Kidney epithelial cell (primary cell): ENCODE results near the gene MYLIP. TPM values are rescaled to one million over a fixed set of nuclear protein-coding genes. Genes with fewer than 3 reads are reported as not detected.

Experiments used
- DNase-seq: peaks from one replicate; pipeline ENCODE4 v3.0.0-alpha.2; 2010; ENCODE audit warnings: low read depth
- H3K27me3 ChIP-seq: 2 replicates; pipeline ENCODE4 v1.6.0; 2011; ENCODE audit warnings: low read length; ENCODE audit not compliant: control insufficient read depth, insufficient read depth
- H3K36me3 ChIP-seq: 2 replicates; pipeline ENCODE4 v1.5.1; 2011; ENCODE audit warnings: low read length; ENCODE audit not compliant: control insufficient read depth, insufficient read depth
- H3K4me3 ChIP-seq: 2 replicates; pipeline ENCODE4 v1.5.1; 2011; ENCODE audit warnings: low read depth, mild to moderate bottlenecking, control low read depth, low read length
- CTCF ChIP-seq: IDR thresholded peaks from 2 replicates; pipeline ENCODE4 v1.5.1; 2011; ENCODE audit warnings: mild to moderate bottlenecking, moderate library complexity, low read length, control low read depth, inconsistent platforms; ENCODE audit not compliant: insufficient read depth, poor library complexity, severe bottlenecking
- total RNA-seq: library from RNA; depleted of rRNA; stranded (reverse); fragments of >200 nt; gene quantifications from 2 replicates; pipeline ENCODE4 v1.2.3, GENCODE V29; 2015

The MYLIP gene
- total RNA-seq: 3.1 and 5.2 TPM in 2 replicates

DNA sequence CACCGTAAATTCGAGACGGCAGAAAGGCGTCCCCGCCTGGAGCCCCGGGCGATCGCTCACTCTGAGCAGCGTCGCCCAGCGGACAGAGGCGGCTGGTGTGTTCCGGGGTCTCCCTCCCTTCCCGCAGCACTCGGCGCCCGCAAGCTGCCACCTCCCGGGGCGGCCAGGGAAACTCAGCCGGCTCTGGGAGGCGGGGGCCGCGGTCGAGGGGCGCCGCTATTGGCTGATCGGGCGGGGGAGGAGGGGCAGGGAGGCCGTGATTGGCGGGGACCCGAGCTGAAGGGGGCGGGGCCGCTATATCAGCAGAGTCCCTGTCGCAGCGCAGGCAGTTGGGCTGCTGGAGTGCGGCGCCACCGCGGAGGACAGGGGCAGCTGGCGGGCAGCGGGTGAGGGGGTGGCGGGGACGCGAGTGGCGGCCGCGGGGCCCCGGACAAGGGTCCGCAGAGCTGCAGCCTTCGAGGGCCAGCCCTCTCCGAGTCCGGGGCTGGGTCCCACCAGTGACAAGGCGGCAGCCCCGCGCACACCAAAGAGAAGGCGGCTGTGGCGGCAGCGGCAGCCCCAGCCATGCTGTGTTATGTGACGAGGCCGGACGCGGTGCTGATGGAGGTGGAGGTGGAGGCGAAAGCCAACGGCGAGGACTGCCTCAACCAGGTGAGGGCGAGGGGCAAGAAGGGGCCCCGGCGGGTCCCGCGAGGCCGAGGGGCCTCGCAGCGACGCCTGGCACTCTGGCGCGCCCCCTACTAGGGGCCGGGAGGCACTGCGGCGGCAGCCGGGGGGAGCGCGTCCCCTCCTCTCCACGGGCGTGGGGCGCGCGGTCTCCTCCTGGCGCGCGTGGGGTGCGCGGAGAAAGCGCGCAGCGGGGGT, at the start of gene MYLIP:
TSS of gene MYLIP (plus strand) at position 328 of the 864 bp plus-strand sequence. CDS start at position 565, 237 bp downstream.
- no peaks in the 10 kb centered on the region for H3K36me3 ChIP-seq
- H3K4me3 ChIP-seq: peak within 1 kb of the TSS; percentile 91
- H3K27me3 ChIP-seq: no peaks in the 10 kb centered on the region
- peak; percentile 81 for TF ChIP-seq CTCF
- peak; percentile 54 for DNase-seq

- TF ChIP-seq CTCF: no peak
- DNase-seq: no peak
- no peak overlapping the region for H3K4me3 ChIP-seq
- no peaks in the 10 kb centered on the region for H3K36me3 ChIP-seq
- H3K27me3 ChIP-seq: no peaks in the 10 kb centered on the region
Observed at GRCh38 chr6:16079354-16079753, 49.5 kb upstream of the MYLIP start.

DNA sequence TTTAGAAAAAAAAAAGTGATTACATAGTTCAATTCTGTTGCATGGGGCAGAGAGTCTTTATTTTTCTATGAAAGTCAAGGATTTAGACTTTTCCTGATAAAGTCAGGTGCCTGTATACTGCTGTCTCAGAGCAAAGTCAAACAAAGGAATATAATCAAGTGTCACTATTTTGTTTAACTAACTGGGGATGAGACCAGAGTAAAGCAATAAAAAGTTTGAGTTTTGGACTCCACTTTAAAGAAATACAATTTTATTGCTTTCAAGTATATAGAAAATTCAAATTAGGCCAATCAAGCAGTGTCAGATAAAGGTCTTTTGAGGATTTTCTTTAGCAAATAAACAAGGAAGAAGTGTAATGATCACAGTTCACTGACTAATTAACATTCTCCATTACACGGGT, 48.7 kb upstream of the MYLIP start:
- no peak overlapping the region for H3K4me3 ChIP-seq
- H3K36me3 ChIP-seq: no peaks in the 10 kb centered on the region
- DNase-seq: no peak
- no peak for TF ChIP-seq CTCF
- H3K27me3 ChIP-seq: no peaks in the 10 kb centered on the region

GRCh38 chr6:16081326-16081725, 47.6 kb upstream of the MYLIP start:
- Histone ChIP-seq H3K4me3 (no peak overlapping the region), H3K27me3 (no peaks in the 10 kb centered on the region), H3K36me3 (no peaks in the 10 kb centered on the region)
- DNase-seq: no peak
- no peak for TF ChIP-seq CTCF

GRCh38 chr6:16082361-16082760, 46.5 kb upstream of the MYLIP start:
- no peak for DNase-seq
- no peaks in the 10 kb centered on the region for H3K36me3 ChIP-seq
- TF ChIP-seq CTCF: no peak
- no peak overlapping the region for H3K4me3 ChIP-seq
- no peaks in the 10 kb centered on the region for H3K27me3 ChIP-seq

DNA sequence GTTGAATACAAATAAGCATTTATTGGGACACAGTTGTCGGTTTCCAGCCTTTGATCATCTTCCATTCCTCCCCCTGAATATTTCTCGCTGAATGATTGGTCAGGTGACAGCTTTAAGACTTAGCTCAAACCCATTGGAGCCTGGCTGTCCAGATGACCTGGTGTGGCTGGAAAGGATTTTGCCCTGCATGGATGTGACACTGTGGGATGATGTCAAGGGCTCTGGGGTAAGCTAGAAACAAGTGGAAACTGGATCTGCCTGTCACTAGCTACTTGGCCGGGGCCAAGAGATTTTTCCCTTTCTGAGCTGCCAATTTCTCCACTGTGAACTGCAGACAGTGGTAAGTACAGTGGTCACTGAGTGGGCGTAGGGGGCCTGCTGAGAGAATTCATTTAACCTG, 41.9 kb upstream of the MYLIP start:
- Histone ChIP-seq H3K27me3 (no peaks in the 10 kb centered on the region), H3K36me3 (no peaks in the 10 kb centered on the region), H3K4me3 (no peak overlapping the region)
- no peak for DNase-seq
- no peak for TF ChIP-seq CTCF
